Naive B cell (primary cell): Measurements from ENCODE around the gene RPL35A. TPM values are rescaled to one million over a fixed set of nuclear protein-coding genes. Genes with fewer than 3 reads are reported as not detected.

Experiments used
- ATAC-seq, 2 donors: fragments of 150-1000 bp; cut with Tn5 transposase; 2 replicates each; pipeline ENCODE4 v1.10.0; 2021; ENCODE audit warnings: low read depth in 2 of 2, mild to moderate bottlenecking in 2 of 2, moderate library complexity in 2 of 2
- DNase-seq: peaks from one replicate; pipeline ENCODE4 v3.0.0; 2022
- H3K27ac Mint-ChIP-seq, 6 donors: one replicate each; pipeline ENCODE4 v1.8.0; 2020 to 2022; ENCODE audit warnings: mild to moderate bottlenecking in 6 of 6, mixed read lengths in 6 of 6, moderate library complexity in 5 of 6, inconsistent platforms in 2 of 6
- H3K27me3 Mint-ChIP-seq, 3 donors: one replicate each; pipeline ENCODE4 v1.8.0; 2021 to 2022; ENCODE audit warnings: mixed read lengths in 3 of 3, mild to moderate bottlenecking in 1 of 3
- H3K36me3 Mint-ChIP-seq, 2 donors: one replicate each; pipeline ENCODE4 v1.8.0; 2020 to 2022; ENCODE audit warnings: mixed read lengths in 2 of 2, inconsistent platforms in 1 of 2, mild to moderate bottlenecking in 1 of 2
- H3K4me1 Mint-ChIP-seq, 3 donors: one replicate each; pipeline ENCODE4 v1.8.0; 2020 to 2022; ENCODE audit warnings: mixed read lengths in 3 of 3, inconsistent platforms in 1 of 3, mild to moderate bottlenecking in 1 of 3, moderate library complexity in 1 of 3
- H3K4me3 Mint-ChIP-seq, 8 donors: one replicate each; pipeline ENCODE4 v1.8.0; 2020 to 2022; ENCODE audit warnings: mild to moderate bottlenecking in 8 of 8, mixed read lengths in 8 of 8, moderate library complexity in 8 of 8, inconsistent platforms in 2 of 8
- H3K9me3 Mint-ChIP-seq, 7 donors: one replicate each; pipeline ENCODE4 v1.8.0; 2020 to 2022; ENCODE audit warnings: mixed read lengths in 7 of 7, mild to moderate bottlenecking in 5 of 7, inconsistent platforms in 2 of 7, moderate library complexity in 1 of 7
- polyA plus RNA-seq, 6 donors: library from polyadenylated mRNA; unstranded; fragments of 300-500 nt; fragmentation: Illumina TruSeq; gene quantifications; one replicate each; pipeline ENCODE4 v1.2.3, GENCODE V29; 2021; ENCODE audit warnings: low read depth in 6 of 6

RPL35A gene
- polyA plus RNA-seq, 6 donors from 2014 or later, result 928 to 1,990 (median 1,827) TPM

GRCh38 chr3:197989651-197990050 is 39.7 kb downstream of the RPL35A start:
- no peaks in the 10 kb centered on the region for H3K27me3 Mint-ChIP-seq
- DNase-seq (no peak), ATAC-seq (no peak)
- no peak overlapping the region for H3K4me3 Mint-ChIP-seq
- H3K9me3 Mint-ChIP-seq, result no peaks in the 10 kb centered on the region
- H3K36me3 Mint-ChIP-seq, result peaks cover 8 to 10% of the 10 kb centered on the region in 2 donors
- H3K27ac Mint-ChIP-seq, result no peak overlapping the region
- no peaks in the 10 kb centered on the region for H3K4me1 Mint-ChIP-seq

- H3K27ac Mint-ChIP-seq, result no peak overlapping the region
- DNase-seq, result no peak
- H3K4me1 Mint-ChIP-seq, result peaks cover 4 to 8% (median 6%) of the 10 kb centered on the region in 3 donors
- peaks cover 8 to 21% of the 10 kb centered on the region in 2 donors for H3K36me3 Mint-ChIP-seq
- H3K4me3 Mint-ChIP-seq, result no peak overlapping the region
- ATAC-seq, result no peak
- H3K9me3 Mint-ChIP-seq, result peaks cover 0 to 3% (median 0%) of the 10 kb centered on the region in 7 donors
- no peaks in the 10 kb centered on the region for H3K27me3 Mint-ChIP-seq
Measured at GRCh38 chr3:197994736-197995135, 44.7 kb downstream of the RPL35A start.

GRCh38 chr3:197996855-197997254 is 46.9 kb downstream of the RPL35A start:
- Mint-ChIP-seq H3K4me3 (no peak overlapping the region), H3K4me1 (peaks cover 4 to 8% (median 6%) of the 10 kb centered on the region in 3 donors), H3K9me3 (peaks cover 0 to 3% (median 0%) of the 10 kb centered on the region in 7 donors), H3K27me3 (no peaks in the 10 kb centered on the region), H3K27ac (peak overlapping the region in 1 of 6 donors; percentile 53), H3K36me3 (peaks cover 8 to 16% of the 10 kb centered on the region in 2 donors)
- no peak for ATAC-seq
- DNase-seq, result no peak

DNA sequence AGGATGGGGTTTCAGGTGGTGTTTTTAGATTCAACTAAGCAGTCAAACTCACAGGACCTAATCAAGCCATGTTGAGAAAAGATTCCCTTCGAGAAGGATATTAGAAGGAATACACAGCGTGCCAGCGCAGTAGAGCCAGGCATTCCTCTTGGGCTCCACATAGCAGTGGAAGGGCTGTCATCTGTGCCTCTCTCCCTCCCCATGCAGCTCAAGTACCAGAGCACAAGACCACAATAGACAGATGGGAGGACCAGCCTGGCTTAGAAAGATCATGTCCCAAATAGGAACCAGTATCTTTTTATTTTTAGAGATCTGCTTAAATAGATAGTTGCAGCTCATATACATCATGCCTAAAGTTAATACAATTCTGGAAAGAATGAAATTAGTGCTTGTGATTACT is 47.9 kb downstream of the RPL35A start:
- no peak for DNase-seq
- Mint-ChIP-seq H3K27me3 (no peaks in the 10 kb centered on the region), H3K36me3 (peaks cover 0 to 11% of the 10 kb centered on the region in 2 donors), H3K4me3 (no peak overlapping the region), H3K9me3 (peaks cover 0 to 3% (median 0%) of the 10 kb centered on the region in 7 donors), H3K4me1 (peaks cover 4 to 8% (median 6%) of the 10 kb centered on the region in 3 donors), H3K27ac (peak overlapping the region in 1 of 6 donors; percentile 66)
- ATAC-seq, result no peak

Other genes starting within 250 kb of the RPL35A start
- 10 to 100 TPM; 20.0 to 46.9 (median 24.8) TPM for gene RUBCN, start 213.3 kb upstream of the RPL35A start, polyA plus RNA-seq
- gene FYTTD1, start 200.3 kb upstream of the RPL35A start, polyA plus RNA-seq, result 10 to 100 TPM; 64.2 to 78.5 (median 68.8) TPM
- gene LRCH3, start 158.9 kb upstream of the RPL35A start, polyA plus RNA-seq, result 10 to 100 TPM; 10.2 to 26.0 (median 13.9) TPM
- 1 to 10 TPM in 2 of 6 donors, under 1 TPM in 3, not detected in 1; 0.58 to 2.0 (median 0.97) TPM for gene LMLN, start 10.0 kb downstream of the RPL35A start, polyA plus RNA-seq